Upper lobe of right lung (tissue), 1 donor: ENCODE results near the gene ATAD3C. TPM values are rescaled to one million over a fixed set of nuclear protein-coding genes. Genes with fewer than 3 reads are reported as not detected.
A peak's percentile ranks its signal among the peaks of the same experiment; 100 is the strongest.

Experiments used
- ATAC-seq: fragments of 200-7000 bp; cut with Tn5 transposase; one replicate; pipeline ENCODE4 v1.9.1; 2020; ENCODE audit warnings: mild to moderate bottlenecking, moderate library complexity
- DNase-seq: peaks from one replicate; pipeline ENCODE4 v3.0.0-alpha.2; 2020
- H3K27ac ChIP-seq: fragments of 200-600 bp; one replicate; pipeline ENCODE4 v1.8.0; 2022
- H3K27me3 ChIP-seq: fragments of 200-600 bp; one replicate; pipeline ENCODE4 v1.8.0; 2022; ENCODE audit warnings: mild to moderate bottlenecking
- H3K36me3 ChIP-seq: fragments of 200-600 bp; one replicate; pipeline ENCODE4 v1.8.0; 2022
- H3K4me1 ChIP-seq: fragments of 200-600 bp; one replicate; pipeline ENCODE4 v1.8.0; 2022
- H3K4me3 ChIP-seq: fragments of 200-600 bp; one replicate; pipeline ENCODE4 v1.8.0; 2022; ENCODE audit warnings: mild to moderate bottlenecking
- H3K9me3 ChIP-seq: fragments of 200-600 bp; one replicate; pipeline ENCODE4 v1.8.0; 2022
- intact Hi-C: fragments of 100-400 bp; cut with DNase I; formaldehyde crosslinking; loops from one replicate; pipeline ENCODE4 v1.11.0; 2022
- total RNA-seq: library from RNA; stranded (reverse); fragmentation: NEBNext Ultra II Directional; extraction: Animal tissue kit (Norgen Biotek cat#: 25700); gene quantifications from one replicate; pipeline ENCODE4 v1.2.1, GENCODE V29; 2021
- TF ChIP-seq, protein P1 (sequence below): fragments of 200-600 bp; IDR thresholded peaks from one replicate; pipeline ENCODE4 v1.8.0; 2022; ENCODE audit warnings: antibody characterized with exemption
- donor health status: DM: no; HTN: yes; CAD: no; lungs with severe emphysema.

ATAD3C gene
- total RNA-seq, 1 donor from 2014 or later: 10.4 TPM

DNA sequence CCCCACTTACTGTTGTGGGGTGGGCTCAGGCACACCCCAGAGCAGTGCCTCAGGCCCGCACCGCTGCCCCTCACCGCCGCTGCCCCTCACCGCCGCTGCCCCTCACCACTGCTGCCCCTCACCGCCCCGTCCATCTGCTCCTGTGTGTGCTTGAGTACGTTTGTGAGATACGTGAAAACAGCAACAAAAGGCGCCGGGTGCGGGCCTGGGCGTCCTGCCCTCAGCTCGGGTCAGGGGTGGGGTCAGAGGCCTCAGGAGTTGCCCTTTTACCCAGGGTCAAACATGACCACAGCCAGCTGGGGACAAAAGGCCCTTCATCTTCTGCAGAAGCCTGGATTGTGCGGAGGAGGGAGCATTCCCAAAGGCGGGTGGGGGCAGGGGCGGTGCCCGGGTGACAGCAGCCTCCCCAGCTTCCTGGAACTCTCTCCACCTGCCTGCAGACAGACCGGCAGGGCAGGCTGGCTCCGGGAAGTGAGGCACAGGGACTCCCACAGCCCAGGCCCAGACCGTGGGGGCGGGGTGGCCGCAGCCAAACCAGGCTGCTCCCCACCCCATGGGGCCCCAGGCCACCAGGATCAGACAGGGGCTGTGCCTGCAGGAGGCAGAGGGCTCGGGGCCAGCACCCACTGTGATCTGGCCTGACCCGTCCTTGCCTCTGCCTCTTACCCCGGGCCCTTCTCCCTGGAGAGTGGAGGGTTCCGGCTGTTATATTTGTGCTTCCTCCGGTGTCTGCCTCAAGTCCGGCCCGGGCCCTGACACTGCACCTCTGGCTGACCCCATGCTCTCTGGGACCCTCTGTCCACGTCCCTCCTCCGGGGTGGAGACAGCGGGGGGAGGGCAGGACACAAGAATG is 16.3 kb upstream of the ATAD3C start:
- intact Hi-C loops: no loop called here
- ATAC-seq (peak; percentile 75), DNase-seq (peak; percentile 96)
- H3K36me3 ChIP-seq: no peaks in the 10 kb centered on the region
- H3K9me3 ChIP-seq: no peaks in the 10 kb centered on the region
- no peaks in the 10 kb centered on the region for H3K27me3 ChIP-seq
- peaks cover 69% of the 10 kb centered on the region for H3K4me1 ChIP-seq
- H3K27ac ChIP-seq: peak overlapping the region; percentile 91
- H3K4me3 ChIP-seq: peak overlapping the region; percentile 57
- TF ChIP-seq, protein P1, sequence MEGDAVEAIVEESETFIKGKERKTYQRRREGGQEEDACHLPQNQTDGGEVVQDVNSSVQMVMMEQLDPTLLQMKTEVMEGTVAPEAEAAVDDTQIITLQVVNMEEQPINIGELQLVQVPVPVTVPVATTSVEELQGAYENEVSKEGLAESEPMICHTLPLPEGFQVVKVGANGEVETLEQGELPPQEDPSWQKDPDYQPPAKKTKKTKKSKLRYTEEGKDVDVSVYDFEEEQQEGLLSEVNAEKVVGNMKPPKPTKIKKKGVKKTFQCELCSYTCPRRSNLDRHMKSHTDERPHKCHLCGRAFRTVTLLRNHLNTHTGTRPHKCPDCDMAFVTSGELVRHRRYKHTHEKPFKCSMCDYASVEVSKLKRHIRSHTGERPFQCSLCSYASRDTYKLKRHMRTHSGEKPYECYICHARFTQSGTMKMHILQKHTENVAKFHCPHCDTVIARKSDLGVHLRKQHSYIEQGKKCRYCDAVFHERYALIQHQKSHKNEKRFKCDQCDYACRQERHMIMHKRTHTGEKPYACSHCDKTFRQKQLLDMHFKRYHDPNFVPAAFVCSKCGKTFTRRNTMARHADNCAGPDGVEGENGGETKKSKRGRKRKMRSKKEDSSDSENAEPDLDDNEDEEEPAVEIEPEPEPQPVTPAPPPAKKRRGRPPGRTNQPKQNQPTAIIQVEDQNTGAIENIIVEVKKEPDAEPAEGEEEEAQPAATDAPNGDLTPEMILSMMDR: no peak

DNA sequence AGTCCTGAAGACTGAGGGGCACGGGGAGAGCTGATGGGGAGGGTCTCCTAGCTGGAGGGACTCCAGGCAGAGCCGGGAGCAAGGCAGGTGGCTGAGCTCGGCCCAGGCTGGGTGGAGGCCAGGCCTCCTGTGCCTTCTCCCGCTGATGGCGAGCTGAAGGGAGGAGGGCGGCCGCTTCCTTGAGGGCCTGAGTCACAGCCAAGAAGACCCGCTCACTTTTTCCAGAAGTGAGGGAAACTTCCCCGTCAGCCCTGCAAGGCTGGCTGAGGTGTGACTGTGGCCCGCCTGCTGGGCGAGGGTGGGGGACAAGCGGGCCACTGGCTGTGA is 15.7 kb upstream of the ATAD3C start:
- intact Hi-C loops: no loop called here
- Histone ChIP-seq H3K27ac (peak overlapping the region; percentile 91), H3K27me3 (no peaks in the 10 kb centered on the region), H3K9me3 (no peaks in the 10 kb centered on the region), H3K4me1 (peaks cover 70% of the 10 kb centered on the region), H3K36me3 (no peaks in the 10 kb centered on the region), H3K4me3 (peak overlapping the region; percentile 57)
- ATAC-seq (peak; percentile 0), DNase-seq (peak; percentile 78)
- TF ChIP-seq, protein P1: no peak

DNA sequence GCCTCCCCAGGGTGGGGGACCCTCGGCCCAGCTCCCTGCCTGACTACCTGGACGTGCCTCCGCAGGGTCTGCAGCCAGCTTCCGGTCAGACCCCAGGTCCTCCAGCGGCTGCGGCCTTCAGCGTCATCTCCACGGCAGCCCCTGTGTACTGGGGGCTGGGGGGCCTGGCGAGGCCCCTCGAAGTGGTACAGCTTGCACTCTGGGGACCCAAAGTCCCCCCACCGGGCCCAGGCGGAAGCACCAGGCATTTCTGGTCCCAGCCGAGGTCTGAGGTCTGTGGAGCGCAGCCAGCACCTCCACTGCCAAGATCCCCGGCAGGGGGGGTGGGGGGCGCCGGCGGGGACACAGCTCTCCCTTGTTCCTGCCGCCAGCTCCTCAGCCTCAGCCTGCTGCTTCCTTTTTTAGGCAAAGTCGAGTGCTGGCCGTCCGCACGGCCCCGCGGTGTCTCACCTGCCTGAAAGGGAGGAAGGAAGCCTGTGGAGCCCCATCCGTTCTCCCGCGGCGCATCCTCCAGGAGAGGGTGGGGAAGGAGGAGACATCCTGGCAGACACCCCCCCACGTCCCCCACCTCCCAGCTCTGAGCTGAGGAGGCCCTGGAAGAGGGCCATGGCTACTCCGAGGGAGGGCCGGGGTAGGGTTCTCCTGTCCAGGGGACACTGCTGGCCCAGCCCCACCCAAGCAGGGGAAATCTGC is 15.2 kb upstream of the ATAD3C start:
- no peaks in the 10 kb centered on the region for H3K9me3 ChIP-seq
- H3K4me3 ChIP-seq: peak overlapping the region; percentile 57
- DNase-seq: peak; percentile 88
- ATAC-seq: peak; percentile 2
- peaks cover 68% of the 10 kb centered on the region for H3K4me1 ChIP-seq
- intact Hi-C loops: no loop called here
- TF ChIP-seq, protein P1: no peak
- H3K27ac ChIP-seq: peak overlapping the region; percentile 91
- H3K36me3 ChIP-seq: no peaks in the 10 kb centered on the region
- H3K27me3 ChIP-seq: no peaks in the 10 kb centered on the region

DNA sequence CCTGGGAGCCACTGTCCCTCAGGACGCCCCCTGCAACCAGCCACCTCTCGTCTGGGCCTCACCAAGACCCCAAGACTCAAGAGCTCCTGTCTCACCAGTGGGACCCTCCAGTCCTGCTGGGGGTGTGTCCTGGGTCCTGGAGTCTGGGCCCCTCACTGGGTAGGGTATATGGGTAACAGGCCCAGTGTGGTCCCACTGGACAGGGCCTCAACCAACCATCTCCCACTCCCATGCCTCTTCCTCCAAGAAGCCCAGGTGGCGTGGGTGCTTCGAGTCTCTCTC is 14.7 kb upstream of the ATAD3C start:
- intact Hi-C loops: no loop called here

DNA sequence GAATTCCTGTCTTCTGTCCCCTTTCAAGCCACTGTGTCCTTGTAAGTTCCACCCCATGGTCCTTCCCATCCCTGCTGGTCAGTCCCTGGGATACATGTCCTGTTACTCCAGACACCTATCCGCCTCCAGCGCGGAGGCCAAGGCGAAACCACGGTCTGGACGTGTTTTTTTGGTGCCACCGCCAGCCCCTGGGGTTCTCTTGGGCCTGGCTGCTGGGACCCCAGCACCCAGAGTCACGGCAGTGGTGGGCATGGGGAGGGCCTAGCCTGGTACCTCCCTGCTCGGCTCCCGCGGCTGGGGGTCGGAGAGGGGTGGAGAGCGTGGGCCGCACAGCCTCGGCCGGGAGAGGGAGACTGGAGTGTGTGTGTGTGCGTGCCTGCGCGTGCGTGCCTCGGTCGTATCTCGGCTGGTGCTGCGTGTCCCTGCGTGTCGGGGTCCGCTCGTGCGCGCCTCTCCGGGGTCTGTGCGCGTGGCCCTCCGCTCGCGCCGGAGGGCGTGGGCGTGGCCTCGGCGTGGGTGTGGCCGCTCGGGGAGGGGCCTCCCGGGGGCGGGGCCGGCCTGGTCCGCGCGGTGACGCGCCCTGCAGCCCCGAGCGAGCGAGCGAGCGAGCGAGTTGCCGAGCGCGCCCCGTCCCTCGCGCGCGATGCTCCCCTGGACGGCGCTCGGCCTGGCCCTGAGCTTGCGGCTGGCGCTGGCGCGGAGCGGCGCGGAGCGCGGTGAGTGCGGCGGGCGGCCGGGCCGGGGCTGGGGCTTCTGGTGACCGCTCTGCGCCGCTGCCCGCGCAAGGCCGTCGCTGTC is 14.2 kb upstream of the ATAD3C start, which contains the start of gene VWA1:
Gene VWA1 (plus strand): TSS at position 585 of the 798 bp plus-strand sequence. CDS start 59 bp downstream, at position 644.
- ATAC-seq: peak; percentile 63

More for the DNA sequence above, 14.7 kb upstream of the ATAD3C start:
- Histone ChIP-seq H3K27me3 (no peaks in the 10 kb centered on the region), H3K27ac (peak overlapping the region; percentile 91), H3K4me1 (peaks cover 63% of the 10 kb centered on the region), H3K4me3 (peak overlapping the region; percentile 57), H3K36me3 (no peaks in the 10 kb centered on the region), H3K9me3 (no peaks in the 10 kb centered on the region)
- TF ChIP-seq, protein P1: no peak
- DNase-seq: no peak
- no peak for ATAC-seq

More for the DNA sequence above, 14.2 kb upstream of the ATAD3C start, which contains the start of gene VWA1:
- intact Hi-C loops: no loop called here
- TF ChIP-seq, protein P1: no peak
- H3K27me3 ChIP-seq: no peaks in the 10 kb centered on the region
- peak within 1 kb of the TSS; percentile 91 for H3K27ac ChIP-seq
- peak within 1 kb of the TSS; percentile 57 for H3K4me3 ChIP-seq
- H3K4me1 ChIP-seq: peaks cover 58% of the 10 kb centered on the region
- peak; percentile 87 for DNase-seq
- no peaks in the 10 kb centered on the region for H3K9me3 ChIP-seq
- H3K36me3 ChIP-seq: no peaks in the 10 kb centered on the region
